Body of pancreas (tissue), 4 donors: ENCODE measurements around the gene PYDC2.

Experiments used
- POLR2A ChIP-seq, 3 donors: fragments of 450-650 bp; IDR thresholded peaks; one replicate each; pipeline ENCODE4 v1.6.1; 2016; ENCODE audit warnings: antibody characterized with exemption in 3 of 3, mild to moderate bottlenecking in 2 of 3
- TF ChIP-seq, protein P1 (sequence below), 7 experiments: fragments of 450-650 bp in 4 of 7; fragments of 200-600 bp in 3 of 7; sonication (generic) in 3 of 7; IDR thresholded peaks; one replicate each; pipeline ENCODE4 v1.5.1; 2016 to 2019; ENCODE audit warnings: antibody characterized with exemption in 7 of 7

DNA sequence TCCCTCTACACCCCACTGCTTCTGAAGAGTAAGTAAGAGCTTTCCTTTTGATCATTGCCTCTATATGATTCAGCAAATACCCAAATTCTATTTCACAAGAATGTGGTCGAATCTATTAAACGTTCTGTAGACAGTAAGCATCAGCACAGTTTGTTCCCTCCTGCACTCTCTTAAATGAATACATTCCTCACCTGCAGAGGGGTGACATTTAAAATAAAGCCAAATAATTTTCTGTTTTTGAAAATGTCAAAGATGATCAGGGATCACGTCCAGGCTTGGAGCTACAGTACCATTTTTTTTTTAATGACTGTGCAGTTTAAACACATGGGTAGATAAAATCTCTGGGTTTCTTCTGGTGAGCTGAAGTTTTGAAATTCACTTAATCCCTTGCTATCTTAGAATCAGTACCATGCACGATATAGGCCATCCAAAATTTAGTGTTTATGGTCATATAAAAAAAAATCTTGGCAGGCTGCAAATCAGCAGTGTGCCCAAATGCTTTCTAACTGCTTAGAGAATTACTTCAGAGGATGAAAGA is 12.8 kb downstream of the PYDC2 start:
- TF ChIP-seq, protein P1, sequence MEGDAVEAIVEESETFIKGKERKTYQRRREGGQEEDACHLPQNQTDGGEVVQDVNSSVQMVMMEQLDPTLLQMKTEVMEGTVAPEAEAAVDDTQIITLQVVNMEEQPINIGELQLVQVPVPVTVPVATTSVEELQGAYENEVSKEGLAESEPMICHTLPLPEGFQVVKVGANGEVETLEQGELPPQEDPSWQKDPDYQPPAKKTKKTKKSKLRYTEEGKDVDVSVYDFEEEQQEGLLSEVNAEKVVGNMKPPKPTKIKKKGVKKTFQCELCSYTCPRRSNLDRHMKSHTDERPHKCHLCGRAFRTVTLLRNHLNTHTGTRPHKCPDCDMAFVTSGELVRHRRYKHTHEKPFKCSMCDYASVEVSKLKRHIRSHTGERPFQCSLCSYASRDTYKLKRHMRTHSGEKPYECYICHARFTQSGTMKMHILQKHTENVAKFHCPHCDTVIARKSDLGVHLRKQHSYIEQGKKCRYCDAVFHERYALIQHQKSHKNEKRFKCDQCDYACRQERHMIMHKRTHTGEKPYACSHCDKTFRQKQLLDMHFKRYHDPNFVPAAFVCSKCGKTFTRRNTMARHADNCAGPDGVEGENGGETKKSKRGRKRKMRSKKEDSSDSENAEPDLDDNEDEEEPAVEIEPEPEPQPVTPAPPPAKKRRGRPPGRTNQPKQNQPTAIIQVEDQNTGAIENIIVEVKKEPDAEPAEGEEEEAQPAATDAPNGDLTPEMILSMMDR (IDR thresholded peaks at IDR 0.05) = no peak
- no peak for TF ChIP-seq POLR2A (IDR thresholded peaks at IDR 0.05)
